ENCODE results near the gene NCKAP5L. TPM values are rescaled to one million over a fixed set of nuclear protein-coding genes. Genes with fewer than 3 reads are reported as not detected.
A peak's percentile ranks its signal among the peaks of the same experiment; 100 is the strongest.
"Not testable (repeated sequence)": the region's sequence is repeated elsewhere in the genome, so short reads cannot be mapped to it uniquely, and the experiment has no call there.

The NCKAP5L gene
- total RNA-seq, 1 donor from 2014 or later = 44.4 TPM

DNA sequence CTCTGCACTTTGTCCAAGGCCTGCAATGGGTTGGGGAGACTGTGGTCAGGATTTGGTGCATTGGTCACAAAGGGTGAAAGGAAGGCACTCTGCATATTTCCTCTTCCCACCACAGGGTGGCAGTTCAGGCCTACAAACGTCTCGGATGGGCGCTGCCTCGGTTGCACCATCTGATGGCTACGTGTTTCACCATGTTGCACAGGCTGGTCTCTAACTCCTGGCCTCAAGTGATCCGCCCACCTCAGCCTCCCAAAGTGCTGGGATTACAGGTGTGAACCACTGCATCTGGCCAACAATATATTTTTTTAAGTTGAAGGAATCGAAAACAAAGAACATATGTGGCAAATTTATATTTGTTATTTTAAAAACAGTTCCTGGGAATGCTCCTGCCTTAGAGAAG, 51.8 kb downstream of the NCKAP5L start:
- H3K27me3 Mint-ChIP-seq (ENCODE audit: low read depth) = peaks cover 25% of the 10 kb centered on the region
- H3K4me1 Mint-ChIP-seq = peaks cover 10% of the 10 kb centered on the region
- peak in 1 of 2 experiments; percentile 58 for DNase-seq (ENCODE audit: low spot score in 2 of 2, unreplicated experiment in 2 of 2)
- H3K36me3 Mint-ChIP-seq = no peaks in the 10 kb centered on the region
- H3K27ac Mint-ChIP-seq = no peak overlapping the region
- H3K9me3 Mint-ChIP-seq = no peaks in the 10 kb centered on the region
- TF ChIP-seq CTCF (IDR thresholded peaks at IDR 0.05; ENCODE audit: unreplicated experiment) = peak; percentile 52
- no peak overlapping the region for H3K4me3 Mint-ChIP-seq

DNA sequence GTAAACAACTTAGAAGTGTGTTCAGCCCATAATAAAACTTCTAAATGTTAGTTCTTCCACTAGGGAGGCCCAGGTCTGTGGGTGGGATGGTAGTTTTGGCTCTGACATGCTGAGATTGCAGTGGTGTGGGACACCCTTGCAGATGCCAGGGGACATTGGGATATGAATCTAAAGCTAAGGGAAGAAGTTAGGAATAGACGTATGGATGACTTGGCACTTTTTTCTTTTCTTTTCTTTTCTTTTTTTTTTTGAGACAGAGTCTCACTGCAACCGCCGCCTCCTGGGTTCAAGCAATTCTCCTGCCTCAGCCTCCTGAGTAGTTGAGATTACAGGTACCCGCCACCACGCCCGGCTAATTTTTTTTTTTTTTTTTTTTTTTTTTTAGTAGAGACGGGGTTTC, 55.1 kb downstream of the NCKAP5L start:
- H3K4me3 Mint-ChIP-seq; H3K9me3 Mint-ChIP-seq; H3K36me3 Mint-ChIP-seq; H3K27ac Mint-ChIP-seq; H3K27me3 Mint-ChIP-seq (ENCODE audit: low read depth); H3K4me1 Mint-ChIP-seq; DNase-seq (ENCODE audit: low spot score in 2 of 2, unreplicated experiment in 2 of 2): not testable (repeated sequence)

- no peak for TF ChIP-seq CTCF (IDR thresholded peaks at IDR 0.05; ENCODE audit: unreplicated experiment)
- peaks cover 18% of the 10 kb centered on the region for H3K36me3 Mint-ChIP-seq
- H3K27ac Mint-ChIP-seq = no peak overlapping the region
- H3K9me3 Mint-ChIP-seq = no peaks in the 10 kb centered on the region
- H3K4me1 Mint-ChIP-seq = no peaks in the 10 kb centered on the region
- no peaks in the 10 kb centered on the region for H3K27me3 Mint-ChIP-seq (ENCODE audit: low read depth)
- H3K4me3 Mint-ChIP-seq = no peak overlapping the region
- DNase-seq (ENCODE audit: low spot score in 2 of 2, unreplicated experiment in 2 of 2) = no peak
These were observed 60.9 kb downstream of the NCKAP5L start for GRCh38 chr12:49767333-49767732.

- no peak for TF ChIP-seq CTCF (IDR thresholded peaks at IDR 0.05; ENCODE audit: unreplicated experiment)
- DNase-seq (ENCODE audit: low spot score in 2 of 2, unreplicated experiment in 2 of 2) = no peak
- H3K27ac Mint-ChIP-seq = no peak overlapping the region
- no peaks in the 10 kb centered on the region for H3K9me3 Mint-ChIP-seq
- no peaks in the 10 kb centered on the region for H3K27me3 Mint-ChIP-seq (ENCODE audit: low read depth)
- no peaks in the 10 kb centered on the region for H3K4me1 Mint-ChIP-seq
- peaks cover 28% of the 10 kb centered on the region for H3K36me3 Mint-ChIP-seq
- H3K4me3 Mint-ChIP-seq = no peak overlapping the region
These were observed 62.1 kb downstream of the NCKAP5L start for GRCh38 chr12:49766115-49766455.

- Mint-ChIP-seq H3K4me1 (no peaks in the 10 kb centered on the region), H3K36me3 (peaks cover 31% of the 10 kb centered on the region)
These were observed 64.1 kb downstream of the NCKAP5L start for GRCh38 chr12:49764126-49764525.

DNA sequence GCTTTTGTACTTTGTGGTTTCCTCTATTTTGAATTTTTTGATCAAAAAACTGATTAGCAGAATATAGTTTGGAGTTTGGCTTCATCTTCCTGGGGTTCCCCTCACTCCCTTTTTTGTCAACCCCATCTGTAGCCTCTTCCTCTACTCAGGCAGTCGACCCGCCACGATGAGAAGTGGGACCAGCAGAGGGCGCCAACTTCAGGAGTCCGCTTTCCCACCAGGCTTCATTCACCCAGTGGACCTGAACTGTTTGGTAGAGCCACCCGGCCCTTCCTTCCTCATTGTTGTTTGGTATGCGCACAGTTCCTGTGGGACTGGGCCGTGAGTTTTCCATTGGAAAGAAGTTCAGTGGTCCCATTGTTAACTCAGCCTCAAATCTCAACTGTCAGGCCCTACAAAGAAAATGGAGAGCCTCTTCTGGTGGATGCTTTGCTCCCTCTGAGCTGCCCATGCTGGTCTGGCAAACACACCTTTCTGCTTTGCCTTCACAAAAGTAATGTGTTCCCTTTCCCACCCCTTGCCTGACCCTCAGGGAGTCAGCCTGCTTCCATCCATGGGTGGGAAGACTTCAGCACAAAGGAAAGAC, 65.1 kb downstream of the NCKAP5L start:
- peaks cover 41% of the 10 kb centered on the region for H3K36me3 Mint-ChIP-seq

More at GRCh38 chr12:49764126-49764525, 64.1 kb downstream of the NCKAP5L start:
- peak overlapping the region; percentile 64 for H3K27ac Mint-ChIP-seq
- H3K9me3 Mint-ChIP-seq = no peaks in the 10 kb centered on the region
- no peak overlapping the region for H3K4me3 Mint-ChIP-seq
- TF ChIP-seq CTCF (IDR thresholded peaks at IDR 0.05; ENCODE audit: unreplicated experiment) = no peak
- H3K27me3 Mint-ChIP-seq (ENCODE audit: low read depth) = no peaks in the 10 kb centered on the region
- DNase-seq (ENCODE audit: low spot score in 2 of 2, unreplicated experiment in 2 of 2) = no peak

More for the DNA sequence above, 65.1 kb downstream of the NCKAP5L start:
- TF ChIP-seq CTCF (IDR thresholded peaks at IDR 0.05; ENCODE audit: unreplicated experiment) = peak; percentile 66
- no peaks in the 10 kb centered on the region for H3K4me1 Mint-ChIP-seq
- H3K4me3 Mint-ChIP-seq = no peak overlapping the region
- peak; percentile 30 to 75 for DNase-seq (ENCODE audit: low spot score in 2 of 2, unreplicated experiment in 2 of 2)
- H3K27ac Mint-ChIP-seq = peak overlapping the region; percentile 21
- no peaks in the 10 kb centered on the region for H3K27me3 Mint-ChIP-seq (ENCODE audit: low read depth)
- H3K9me3 Mint-ChIP-seq = no peaks in the 10 kb centered on the region

Data from mesothelial cell of epicardium (in vitro differentiated cells).